ENCODE results near the gene ZNF529. TPM values are rescaled to one million over a fixed set of nuclear protein-coding genes. Genes with fewer than 3 reads are reported as not detected.

ZNF529 gene
- total and polyA plus RNA-seq, 2 of the 13 experiments (the other 11 are each of a cell fraction or from before 2014, with no cell fraction given) = 9.3 to 10.6 TPM

GRCh38 chr19:36573020-36573894 is at the start of gene ZNF529 (continued):
- 0 out of 2 replicates have a peak, but pooled peaks have one; percentile 40 for TF ChIP-seq ZSCAN20 (CRISPR knock-in tag; IDR thresholded peaks at IDR 0.05; ENCODE audit: borderline replicate concordance)
- peak; percentile 64 for TF ChIP-seq ATF7 (IDR thresholded peaks at IDR 0.05)
- TF ChIP-seq ATF7 (CRISPR knock-in tag; IDR thresholded peaks at IDR 0.05) = no peak
- no peak for TF ChIP-seq JDP2 (CRISPR knock-in tag; IDR thresholded peaks at IDR 0.05; ENCODE audit: borderline replicate concordance)
- TF ChIP-seq TCF7L2 (IDR thresholded peaks at IDR 0.05; ENCODE audit: low read depth, low read length) = no peak
- no peak for TF ChIP-seq NR3C1 (CRISPR knock-in tag; IDR thresholded peaks at IDR 0.05)
- no peak for TF ChIP-seq ZNF577 (CRISPR knock-in tag; IDR thresholded peaks at IDR 0.05; ENCODE audit: borderline replicate concordance, low read depth)
- TF ChIP-seq RAD51 (IDR thresholded peaks at IDR 0.05; ENCODE audit: borderline replicate concordance) = no peak
- TF ChIP-seq E2F1 (CRISPR knock-in tag; IDR thresholded peaks at IDR 0.05) = no peak
- TF ChIP-seq RARA (CRISPR knock-in tag; IDR thresholded peaks at IDR 0.05) = peak; percentile 42; the same call in 1 of the 2 replicates
- TF ChIP-seq ZEB1 (IDR thresholded peaks at IDR 0.05; ENCODE audit: insufficient replicate concordance, low read depth) = no peak
- TF ChIP-seq, protein P1, sequence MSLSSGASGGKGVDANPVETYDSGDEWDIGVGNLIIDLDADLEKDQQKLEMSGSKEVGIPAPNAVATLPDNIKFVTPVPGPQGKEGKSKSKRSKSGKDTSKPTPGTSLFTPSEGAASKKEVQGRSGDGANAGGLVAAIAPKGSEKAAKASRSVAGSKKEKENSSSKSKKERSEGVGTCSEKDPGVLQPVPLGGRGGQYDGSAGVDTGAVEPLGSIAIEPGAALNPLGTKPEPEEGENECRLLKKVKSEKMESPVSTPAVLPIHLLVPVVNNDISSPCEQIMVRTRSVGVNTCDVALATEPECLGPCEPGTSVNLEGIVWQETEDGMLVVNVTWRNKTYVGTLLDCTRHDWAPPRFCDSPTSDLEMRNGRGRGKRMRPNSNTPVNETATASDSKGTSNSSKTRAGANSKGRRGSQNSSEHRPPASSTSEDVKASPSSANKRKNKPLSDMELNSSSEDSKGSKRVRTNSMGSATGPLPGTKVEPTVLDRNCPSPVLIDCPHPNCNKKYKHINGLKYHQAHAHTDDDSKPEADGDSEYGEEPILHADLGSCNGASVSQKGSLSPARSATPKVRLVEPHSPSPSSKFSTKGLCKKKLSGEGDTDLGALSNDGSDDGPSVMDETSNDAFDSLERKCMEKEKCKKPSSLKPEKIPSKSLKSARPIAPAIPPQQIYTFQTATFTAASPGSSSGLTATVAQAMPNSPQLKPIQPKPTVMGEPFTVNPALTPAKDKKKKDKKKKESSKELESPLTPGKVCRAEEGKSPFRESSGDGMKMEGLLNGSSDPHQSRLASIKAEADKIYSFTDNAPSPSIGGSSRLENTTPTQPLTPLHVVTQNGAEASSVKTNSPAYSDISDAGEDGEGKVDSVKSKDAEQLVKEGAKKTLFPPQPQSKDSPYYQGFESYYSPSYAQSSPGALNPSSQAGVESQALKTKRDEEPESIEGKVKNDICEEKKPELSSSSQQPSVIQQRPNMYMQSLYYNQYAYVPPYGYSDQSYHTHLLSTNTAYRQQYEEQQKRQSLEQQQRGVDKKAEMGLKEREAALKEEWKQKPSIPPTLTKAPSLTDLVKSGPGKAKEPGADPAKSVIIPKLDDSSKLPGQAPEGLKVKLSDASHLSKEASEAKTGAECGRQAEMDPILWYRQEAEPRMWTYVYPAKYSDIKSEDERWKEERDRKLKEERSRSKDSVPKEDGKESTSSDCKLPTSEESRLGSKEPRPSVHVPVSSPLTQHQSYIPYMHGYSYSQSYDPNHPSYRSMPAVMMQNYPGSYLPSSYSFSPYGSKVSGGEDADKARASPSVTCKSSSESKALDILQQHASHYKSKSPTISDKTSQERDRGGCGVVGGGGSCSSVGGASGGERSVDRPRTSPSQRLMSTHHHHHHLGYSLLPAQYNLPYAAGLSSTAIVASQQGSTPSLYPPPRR (CRISPR knock-in tag; IDR thresholded peaks at IDR 0.05; ENCODE audit: borderline replicate concordance) = no peak
- TF ChIP-seq SYNCRIP (IDR thresholded peaks at IDR 0.05; ENCODE audit: insufficient read depth, low read depth, low read length) = no peak
- TF ChIP-seq, protein P2, sequence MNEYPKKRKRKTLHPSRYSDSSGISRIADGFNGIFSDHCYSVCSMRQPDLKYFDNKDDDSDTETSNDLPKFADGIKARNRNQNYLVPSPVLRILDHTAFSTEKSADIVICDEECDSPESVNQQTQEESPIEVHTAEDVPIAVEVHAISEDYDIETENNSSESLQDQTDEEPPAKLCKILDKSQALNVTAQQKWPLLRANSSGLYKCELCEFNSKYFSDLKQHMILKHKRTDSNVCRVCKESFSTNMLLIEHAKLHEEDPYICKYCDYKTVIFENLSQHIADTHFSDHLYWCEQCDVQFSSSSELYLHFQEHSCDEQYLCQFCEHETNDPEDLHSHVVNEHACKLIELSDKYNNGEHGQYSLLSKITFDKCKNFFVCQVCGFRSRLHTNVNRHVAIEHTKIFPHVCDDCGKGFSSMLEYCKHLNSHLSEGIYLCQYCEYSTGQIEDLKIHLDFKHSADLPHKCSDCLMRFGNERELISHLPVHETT (CRISPR knock-in tag; conservative IDR thresholded peaks at IDR 0.05) = peak; percentile 58
- TF ChIP-seq, protein P3, sequence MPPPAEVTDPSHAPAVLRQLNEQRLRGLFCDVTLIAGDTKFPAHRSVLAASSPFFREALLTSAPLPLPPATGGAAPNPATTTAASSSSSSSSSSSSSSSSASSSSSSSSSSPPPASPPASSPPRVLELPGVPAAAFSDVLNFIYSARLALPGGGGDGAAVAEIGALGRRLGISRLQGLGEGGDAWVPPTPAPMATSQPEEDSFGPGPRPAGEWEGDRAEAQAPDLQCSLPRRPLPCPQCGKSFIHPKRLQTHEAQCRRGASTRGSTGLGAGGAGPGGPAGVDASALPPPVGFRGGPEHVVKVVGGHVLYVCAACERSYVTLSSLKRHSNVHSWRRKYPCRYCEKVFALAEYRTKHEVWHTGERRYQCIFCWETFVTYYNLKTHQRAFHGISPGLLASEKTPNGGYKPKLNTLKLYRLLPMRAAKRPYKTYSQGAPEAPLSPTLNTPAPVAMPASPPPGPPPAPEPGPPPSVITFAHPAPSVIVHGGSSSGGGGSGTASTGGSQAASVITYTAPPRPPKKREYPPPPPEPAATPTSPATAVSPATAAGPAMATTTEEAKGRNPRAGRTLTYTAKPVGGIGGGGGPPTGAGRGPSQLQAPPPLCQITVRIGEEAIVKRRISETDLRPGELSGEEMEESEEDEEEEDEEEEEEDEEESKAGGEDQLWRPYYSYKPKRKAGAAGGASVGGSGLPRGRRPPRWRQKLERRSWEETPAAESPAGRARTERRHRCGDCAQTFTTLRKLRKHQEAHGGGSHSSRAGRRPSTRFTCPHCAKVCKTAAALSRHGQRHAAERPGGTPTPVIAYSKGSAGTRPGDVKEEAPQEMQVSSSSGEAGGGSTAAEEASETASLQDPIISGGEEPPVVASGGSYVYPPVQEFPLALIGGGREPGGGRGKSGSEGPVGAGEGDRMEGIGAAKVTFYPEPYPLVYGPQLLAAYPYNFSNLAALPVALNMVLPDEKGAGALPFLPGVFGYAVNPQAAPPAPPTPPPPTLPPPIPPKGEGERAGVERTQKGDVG (CRISPR knock-in tag; IDR thresholded peaks at IDR 0.05; ENCODE audit: borderline replicate concordance) = no peak
- TF ChIP-seq NRL (CRISPR knock-in tag; IDR thresholded peaks at IDR 0.05; ENCODE audit: borderline replicate concordance) = no peak

Data from HepG2 (cell line).